Gastroesophageal sphincter (tissue), 4 donors: ENCODE measurements around the gene FOSL2. TPM values are rescaled to one million over a fixed set of nuclear protein-coding genes. Genes with fewer than 3 reads are reported as not detected.

Source experiments
- ATAC-seq: fragments of 150-250 bp; one replicate; pipeline ENCODE4 v1.9.1; 2016; ENCODE audit warnings: mild to moderate bottlenecking, moderate library complexity
- H3K27ac ChIP-seq, 4 donors: fragments of 200-600 bp; sonication (generic) in 3 of 4; 1 replicate in 3 of 4; 2 replicates in 1 of 4; pipeline ENCODE4 v1.5.1; 2016 to 2019
- H3K27me3 ChIP-seq: fragments of 200-600 bp; sonication (generic); one replicate; pipeline ENCODE4 v1.5.1; 2019
- H3K36me3 ChIP-seq, 2 donors: fragments of 200-600 bp; sonication (generic); one replicate each; pipeline ENCODE4 v1.5.1; 2019; ENCODE audit warnings: control low read depth in 1 of 2
- H3K4me1 ChIP-seq, 3 donors: fragments of 200-600 bp; sonication (generic); 1 replicate in 2 of 3; 2 replicates in 1 of 3; pipeline ENCODE4 v1.5.1; 2016 to 2019; ENCODE audit warnings: control low read depth in 2 of 3
- H3K4me3 ChIP-seq, 2 donors: fragments of 200-600 bp; sonication (generic); one replicate each; pipeline ENCODE4 v1.5.1; 2019; ENCODE audit warnings: mild to moderate bottlenecking in 1 of 2, moderate library complexity in 1 of 2
- H3K9me3 ChIP-seq, 3 donors: fragments of 200-600 bp; sonication (generic); one replicate each; pipeline ENCODE4 v1.5.1; 2017 to 2019; ENCODE audit warnings: control low read depth in 2 of 3
- EP300 ChIP-seq: sonication (generic); formaldehyde crosslinking; IDR thresholded peaks from one replicate; pipeline ENCODE4 v1.6.1; 2017; ENCODE audit warnings: antibody characterized with exemption, mild to moderate bottlenecking
- POLR2A ChIP-seq, 2 donors: fragments of 450-650 bp; IDR thresholded peaks; one replicate each; pipeline ENCODE4 v1.6.1; 2017; ENCODE audit warnings: antibody characterized with exemption in 2 of 2, mild to moderate bottlenecking in 2 of 2, moderate library complexity in 1 of 2
- POLR2AphosphoS5 ChIP-seq: sonication (generic); formaldehyde crosslinking; IDR thresholded peaks from one replicate; pipeline ENCODE4 v1.6.1; 2017; ENCODE audit warnings: antibody characterized with exemption
- WGBS, 2 donors: methylation state at CpG; one replicate each; pipeline ENCODE4 v1.1.5; 2018; ENCODE audit warnings: low coverage in 1 of 2; 5-methylcytosine and 5-hydroxymethylcytosine counted together
- total RNA-seq, 4 donors: library from RNA; depleted of rRNA; stranded (reverse); fragments of >200 nt; gene quantifications; one replicate each; pipeline ENCODE4 v1.1.0, GENCODE V29; 2016
- TF ChIP-seq, protein P1 (sequence below), 4 experiments: fragments of 200-600 bp in 2 of 4; fragments of 450-650 bp in 2 of 4; sonication (generic) in 1 of 4; IDR thresholded peaks; one replicate each; pipeline ENCODE4 v1.5.1; 2017 to 2019; ENCODE audit warnings: antibody characterized with exemption in 4 of 4, mild to moderate bottlenecking in 2 of 4, moderate library complexity in 2 of 4

FOSL2 gene
- total RNA-seq: 100 to 1,000 TPM in 3 of 4 donors, 10 to 100 TPM in 1; 75.3 to 152 (median 132) TPM

- no peaks in the 10 kb centered on the region for H3K27me3 ChIP-seq
- H3K36me3 ChIP-seq: no peaks in the 10 kb centered on the region
- WGBS, 2 donors: 0% methylated on average over 7 of the region's 93 CpGs; no CpG with 5 or more reads in 1 of the 2 donors
- H3K4me1 ChIP-seq: peaks cover under 1 to 22% (median 3%) of the 10 kb centered on the region in 3 donors
- TF ChIP-seq EP300 (peak; percentile 44), POLR2AphosphoS5 (peak; percentile 100), POLR2A (IDR thresholded peaks at IDR 0.05) (peak; percentile 98 to 99)
- TF ChIP-seq, protein P1, sequence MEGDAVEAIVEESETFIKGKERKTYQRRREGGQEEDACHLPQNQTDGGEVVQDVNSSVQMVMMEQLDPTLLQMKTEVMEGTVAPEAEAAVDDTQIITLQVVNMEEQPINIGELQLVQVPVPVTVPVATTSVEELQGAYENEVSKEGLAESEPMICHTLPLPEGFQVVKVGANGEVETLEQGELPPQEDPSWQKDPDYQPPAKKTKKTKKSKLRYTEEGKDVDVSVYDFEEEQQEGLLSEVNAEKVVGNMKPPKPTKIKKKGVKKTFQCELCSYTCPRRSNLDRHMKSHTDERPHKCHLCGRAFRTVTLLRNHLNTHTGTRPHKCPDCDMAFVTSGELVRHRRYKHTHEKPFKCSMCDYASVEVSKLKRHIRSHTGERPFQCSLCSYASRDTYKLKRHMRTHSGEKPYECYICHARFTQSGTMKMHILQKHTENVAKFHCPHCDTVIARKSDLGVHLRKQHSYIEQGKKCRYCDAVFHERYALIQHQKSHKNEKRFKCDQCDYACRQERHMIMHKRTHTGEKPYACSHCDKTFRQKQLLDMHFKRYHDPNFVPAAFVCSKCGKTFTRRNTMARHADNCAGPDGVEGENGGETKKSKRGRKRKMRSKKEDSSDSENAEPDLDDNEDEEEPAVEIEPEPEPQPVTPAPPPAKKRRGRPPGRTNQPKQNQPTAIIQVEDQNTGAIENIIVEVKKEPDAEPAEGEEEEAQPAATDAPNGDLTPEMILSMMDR (IDR thresholded peaks at IDR 0.05): peak in 1 of 4 experiments; percentile 2
- no peaks in the 10 kb centered on the region for H3K9me3 ChIP-seq
- peak within 1 kb of the TSS; percentile 98 to 100 (median 98) for H3K27ac ChIP-seq
- H3K4me3 ChIP-seq: peak within 1 kb of the TSS; percentile 72 to 87
- peak; percentile 72 for ATAC-seq
These were observed at the start of gene FOSL2 for GRCh38 chr2:28392297-28393113. Gene FOSL2, plus strand, starts transcription at chr2:28392858. Its CDS starts 863 bp downstream, at chr2:28393721.

- no peak for TF ChIP-seq POLR2AphosphoS5
- no peak for TF ChIP-seq POLR2A (IDR thresholded peaks at IDR 0.05)
- no peak for TF ChIP-seq EP300
- TF ChIP-seq, protein P1 (IDR thresholded peaks at IDR 0.05): no peak
- WGBS, 2 donors: 78 to 81% methylated on average over 4 to 5 of the region's 5 CpGs
- peak overlapping the region in 3 of 4 donors; percentile 59 to 75 (median 70) for H3K27ac ChIP-seq
- no peaks in the 10 kb centered on the region for H3K9me3 ChIP-seq
- no peak for ATAC-seq
- H3K4me3 ChIP-seq: no peak overlapping the region
- H3K4me1 ChIP-seq: peaks cover 0 to 69% (median 8%) of the 10 kb centered on the region in 3 donors
- H3K27me3 ChIP-seq: no peaks in the 10 kb centered on the region
- peaks cover 0 to 10% of the 10 kb centered on the region in 2 donors for H3K36me3 ChIP-seq
These were observed 49.3 kb upstream of the FOSL2 start for GRCh38 chr2:28343184-28343942.

DNA sequence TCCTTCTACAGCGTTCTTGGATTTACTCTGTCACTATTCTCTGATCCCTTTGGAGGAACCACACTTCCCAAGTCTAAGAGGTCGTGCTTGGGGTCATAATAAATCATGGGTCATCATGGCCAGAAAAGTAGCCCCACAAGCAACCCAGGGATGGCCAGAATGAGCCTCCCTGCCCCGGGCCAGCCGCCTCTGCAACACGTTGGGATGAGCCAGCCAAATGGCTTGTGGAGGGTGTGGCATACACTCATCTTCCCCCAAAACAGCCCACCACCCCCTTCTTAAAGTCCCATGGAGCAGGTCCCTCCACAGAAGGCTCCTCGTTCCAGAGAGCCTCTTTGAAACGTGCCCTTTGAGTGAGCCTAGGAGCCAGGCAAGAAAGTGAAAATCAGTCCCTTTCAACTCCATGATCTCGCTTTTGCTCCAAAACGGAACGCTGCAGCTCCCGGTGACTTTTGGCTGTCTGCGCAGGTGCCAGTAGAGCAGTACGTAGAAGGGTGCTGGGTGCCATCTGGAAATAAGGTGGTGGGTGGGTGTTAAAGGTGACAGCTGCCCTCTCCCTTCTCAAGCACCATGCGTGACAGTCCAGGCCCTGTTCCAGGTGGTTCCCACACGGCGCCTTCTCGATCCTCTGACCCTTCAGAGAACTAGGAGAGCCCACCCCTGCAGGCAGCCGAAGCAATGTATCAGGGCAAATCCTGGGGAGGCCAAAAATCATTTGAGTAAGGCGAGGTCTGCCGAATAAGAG, 48.5 kb upstream of the FOSL2 start:
- H3K4me3 ChIP-seq: no peak overlapping the region
- peaks cover 0 to 3% of the 10 kb centered on the region in 2 donors for H3K36me3 ChIP-seq
- peaks cover 0 to 62% (median 8%) of the 10 kb centered on the region in 3 donors for H3K4me1 ChIP-seq
- H3K9me3 ChIP-seq: no peaks in the 10 kb centered on the region
- H3K27ac ChIP-seq: no peak overlapping the region
- ATAC-seq: no peak
- no peaks in the 10 kb centered on the region for H3K27me3 ChIP-seq
- 78 to 92% methylated on average over 10 to 12 of the region's 20 CpGs for WGBS, 2 donors
- TF ChIP-seq POLR2AphosphoS5 (no peak), EP300 (no peak), POLR2A (IDR thresholded peaks at IDR 0.05) (no peak)
- TF ChIP-seq, protein P1 (IDR thresholded peaks at IDR 0.05): no peak

DNA sequence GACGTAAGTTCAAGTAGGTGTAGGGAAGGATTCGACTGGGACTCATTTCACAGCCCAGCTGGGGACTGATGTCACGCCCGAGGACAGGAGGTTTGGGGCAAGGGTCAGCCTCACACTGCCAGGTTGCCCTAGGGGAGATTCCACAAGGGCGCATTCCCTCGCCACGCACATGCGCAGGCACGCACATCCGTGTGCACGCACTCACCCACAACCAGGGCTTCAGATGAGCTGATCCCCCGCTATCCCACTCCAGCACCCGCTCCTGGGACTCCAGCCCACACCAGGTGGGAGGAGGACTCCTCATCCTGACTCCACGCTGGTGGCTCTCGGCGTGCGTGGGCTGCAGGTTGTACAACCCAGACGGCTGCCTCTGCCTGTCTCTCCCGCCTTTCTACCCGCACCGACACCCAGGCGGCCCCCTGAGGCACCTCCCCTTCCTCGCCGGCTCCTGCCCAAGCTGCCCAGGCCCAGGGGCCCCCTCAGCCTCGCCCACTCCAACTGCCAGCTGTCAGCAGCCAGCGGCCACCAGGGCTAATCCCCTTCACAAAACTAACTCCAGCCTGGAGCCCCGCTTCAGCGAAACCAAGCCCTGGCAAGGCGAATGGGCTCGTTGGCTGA, 47.8 kb upstream of the FOSL2 start:
- 100% methylated on average over 3 of the region's 30 CpGs; no CpG with 5 or more reads in 1 of the 2 donors for WGBS, 2 donors
- no peaks in the 10 kb centered on the region for H3K36me3 ChIP-seq
- ATAC-seq: no peak
- H3K27ac ChIP-seq: no peak overlapping the region
- peaks cover 0 to 61% (median 8%) of the 10 kb centered on the region in 3 donors for H3K4me1 ChIP-seq
- H3K9me3 ChIP-seq: no peaks in the 10 kb centered on the region
- no peak overlapping the region for H3K4me3 ChIP-seq
- no peak for TF ChIP-seq EP300
- TF ChIP-seq POLR2AphosphoS5: no peak
- H3K27me3 ChIP-seq: no peaks in the 10 kb centered on the region
